Stimulated activated CD4-positive, alpha-beta T cell treated with anti-CD3 and anti-CD28 coated beads, Interleukin-4, amount 100 ng/mL, for 1 hour (primary cell): ENCODE measurements around the gene SECISBP2.
"Not testable (repeated sequence)": the region's sequence is repeated elsewhere in the genome, so short reads cannot be mapped to it uniquely, and the experiment has no call there.

Experiments used
- DNase-seq: peaks from one replicate; pipeline ENCODE4 v3.0.0-alpha.2; 2020

The SECISBP2 gene

DNA sequence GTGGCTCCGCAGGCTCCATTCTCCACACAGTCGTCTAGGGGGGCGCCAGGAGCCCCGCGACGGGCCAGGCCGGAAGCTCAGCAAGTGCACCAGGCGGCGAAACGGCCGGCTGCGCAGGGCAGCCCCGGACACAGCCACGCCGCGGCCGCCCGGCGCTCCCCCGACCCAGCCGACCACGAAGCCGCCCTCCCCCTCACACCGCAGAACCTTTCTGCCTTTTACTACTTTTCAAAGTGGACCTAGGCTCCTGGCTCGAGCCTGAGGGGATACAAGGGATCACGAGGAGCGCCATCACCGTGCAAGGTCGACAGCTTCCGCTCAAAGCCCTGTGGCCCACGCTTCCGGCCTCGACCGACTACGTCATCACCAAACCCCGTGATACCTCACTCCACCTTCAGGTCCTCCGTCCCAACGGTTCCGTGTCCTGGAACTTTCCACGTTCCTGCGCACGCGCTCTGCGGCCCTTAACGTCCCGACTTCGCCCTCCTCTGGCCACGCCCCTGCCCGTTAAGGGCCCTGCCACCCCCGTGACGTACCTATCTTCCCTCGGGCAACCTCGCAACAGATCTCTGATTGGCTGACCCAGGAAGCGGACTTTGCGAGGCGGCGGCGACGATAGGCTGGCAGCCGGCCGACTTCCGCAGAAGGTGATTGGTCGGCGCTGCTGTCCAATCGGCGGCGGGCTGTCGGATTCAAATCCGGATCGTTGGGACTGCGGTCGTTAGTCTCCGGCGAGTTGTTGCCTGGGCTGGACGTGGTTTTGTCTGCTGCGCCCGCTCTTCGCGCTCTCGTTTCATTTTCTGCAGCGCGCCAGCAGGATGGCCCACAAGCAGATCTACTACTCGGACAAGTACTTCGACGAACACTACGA lies 7.6 kb upstream of the SECISBP2 start, which contains the start of gene CKS2:
CKS2 (plus strand) TSS at position 721 of the 871 bp plus-strand sequence; CDS start at position 819, 98 bp downstream.
- DNase-seq: peak; percentile 99

DNA sequence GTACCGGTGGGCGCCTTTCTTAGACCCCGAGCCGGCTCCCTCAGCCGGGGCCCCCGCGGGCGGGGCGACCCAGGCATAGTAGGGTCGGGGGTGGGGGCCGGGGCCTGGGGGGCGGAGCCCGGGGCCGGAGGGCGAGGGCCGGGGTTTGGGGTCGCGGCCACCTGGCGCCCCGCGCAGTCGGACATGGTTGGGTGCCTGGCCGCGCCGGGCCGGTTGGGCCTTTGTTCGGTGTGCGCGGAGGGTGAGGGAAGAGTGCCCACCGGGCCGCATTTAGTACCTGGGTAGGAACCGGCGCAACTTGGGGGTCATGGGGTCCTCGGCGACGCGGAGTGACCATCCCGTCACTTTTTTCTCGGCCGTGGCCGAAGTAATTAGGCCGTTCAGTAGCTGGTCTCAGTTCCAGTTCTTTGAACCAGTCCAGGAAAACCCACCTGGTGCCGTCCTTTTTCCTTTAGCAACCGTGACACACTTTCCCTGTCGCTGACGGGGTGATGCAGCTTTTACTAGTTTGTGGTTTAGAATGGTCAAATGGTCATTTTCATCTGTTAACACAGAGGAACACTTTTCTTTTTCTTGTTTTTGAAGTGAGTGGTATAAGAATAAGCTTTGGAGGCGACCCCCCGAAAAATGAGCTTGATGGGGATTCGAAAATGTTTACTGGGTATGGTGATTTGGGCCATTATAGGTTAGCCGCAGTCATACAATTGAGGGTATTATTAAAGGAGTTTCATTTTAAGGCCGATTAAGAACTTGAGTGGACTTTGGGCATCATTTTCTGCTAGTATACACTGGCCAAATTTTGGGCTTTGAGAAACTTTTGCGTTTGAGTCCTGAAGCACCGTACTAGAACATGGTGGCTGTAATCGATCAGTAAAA lies 6.7 kb upstream of the SECISBP2 start:
- DNase-seq: no peak

DNA sequence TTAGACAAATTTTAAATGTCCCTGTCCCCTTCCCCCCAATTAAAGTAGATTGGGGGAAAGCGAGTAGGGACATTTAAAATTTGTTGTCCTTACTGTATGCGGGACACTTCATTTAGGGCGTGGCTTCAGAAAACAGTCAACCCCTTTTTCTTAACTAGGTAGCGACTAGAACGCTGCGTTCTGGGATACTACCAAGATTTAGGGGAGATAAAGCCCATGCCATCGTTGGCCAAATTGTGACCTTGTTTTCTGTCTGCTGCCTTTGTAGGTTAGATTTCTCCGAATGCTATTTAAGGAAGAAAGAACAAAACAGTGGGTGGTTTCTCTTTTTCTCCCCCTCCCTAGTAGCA lies 6.1 kb upstream of the SECISBP2 start:
- no peak for DNase-seq

DNA sequence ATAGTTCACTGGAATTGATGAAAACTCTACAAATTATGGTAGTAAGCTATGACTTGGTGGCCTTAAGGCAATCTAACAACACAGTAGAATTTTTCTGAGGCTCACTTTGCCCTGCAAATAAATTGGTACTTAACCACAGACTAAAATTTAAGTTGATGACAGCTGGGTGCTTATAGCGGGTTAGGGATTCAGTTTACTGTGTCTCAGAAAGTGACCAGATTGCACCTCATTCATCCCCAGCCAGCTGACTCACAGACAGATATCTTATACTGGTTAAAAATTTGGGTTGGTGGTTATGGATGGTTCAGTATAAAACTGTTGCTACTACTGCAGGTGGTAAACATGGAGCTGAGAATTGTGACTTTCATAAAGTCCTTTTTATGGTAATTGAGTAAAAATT lies 4.5 kb upstream of the SECISBP2 start:
- no peak for DNase-seq

DNA sequence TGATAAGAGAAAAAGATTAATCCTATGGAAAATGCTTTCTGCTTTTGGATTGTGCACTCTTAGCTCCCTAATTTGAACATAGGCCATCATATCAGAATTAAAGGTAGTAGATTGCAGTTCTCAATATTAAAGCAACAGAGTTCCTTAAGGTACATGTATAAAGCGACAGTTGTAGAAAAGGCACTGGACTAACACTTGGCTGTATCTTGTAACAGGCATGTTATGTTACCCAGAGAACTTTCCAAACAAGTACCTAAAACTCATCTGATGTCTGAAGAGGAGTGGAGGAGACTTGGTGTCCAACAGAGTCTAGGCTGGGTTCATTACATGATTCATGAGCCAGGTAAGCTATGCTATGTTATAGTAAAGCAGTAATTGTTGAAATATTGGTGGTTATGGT lies 3.3 kb upstream of the SECISBP2 start:
- no peak for DNase-seq

DNA sequence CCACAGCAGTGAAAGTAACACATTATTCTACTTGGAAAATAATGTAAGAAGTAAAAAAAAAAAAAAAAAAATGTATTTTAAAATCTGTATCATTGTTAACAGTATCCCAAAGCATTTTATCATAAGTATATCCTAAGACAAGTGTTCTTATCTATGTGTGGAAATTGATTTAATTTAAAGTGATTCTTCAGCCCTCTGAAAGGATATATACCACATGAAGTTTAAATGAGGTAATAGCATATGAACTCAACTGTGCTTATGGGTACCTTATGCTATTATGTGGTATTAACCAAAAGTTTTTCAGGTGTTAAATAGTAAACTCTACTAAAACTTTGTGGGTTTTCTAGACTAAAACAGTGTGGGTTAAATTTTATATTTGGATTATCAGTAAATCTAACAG lies 2.8 kb upstream of the SECISBP2 start:
- no peak for DNase-seq

DNA sequence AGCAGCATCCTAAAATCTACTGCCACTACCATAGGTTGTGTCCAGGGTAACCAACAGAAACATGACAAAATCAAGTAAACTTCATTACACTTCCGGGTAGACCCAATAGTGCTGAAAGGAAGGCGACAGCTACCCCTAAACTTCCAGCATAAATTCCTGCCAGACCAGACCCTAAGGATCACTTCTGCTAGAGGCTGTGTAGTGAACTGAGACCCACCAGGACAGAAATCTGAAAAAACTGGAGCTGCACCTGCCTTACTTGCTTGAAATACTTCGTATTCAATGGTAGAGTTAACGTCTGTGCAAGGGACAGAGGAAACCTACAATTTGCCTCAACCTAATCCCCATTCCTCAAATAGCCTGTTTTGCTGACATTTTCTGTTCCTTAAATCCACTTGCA lies 1.0 kb upstream of the SECISBP2 start:
- DNase-seq: no peak

DNA sequence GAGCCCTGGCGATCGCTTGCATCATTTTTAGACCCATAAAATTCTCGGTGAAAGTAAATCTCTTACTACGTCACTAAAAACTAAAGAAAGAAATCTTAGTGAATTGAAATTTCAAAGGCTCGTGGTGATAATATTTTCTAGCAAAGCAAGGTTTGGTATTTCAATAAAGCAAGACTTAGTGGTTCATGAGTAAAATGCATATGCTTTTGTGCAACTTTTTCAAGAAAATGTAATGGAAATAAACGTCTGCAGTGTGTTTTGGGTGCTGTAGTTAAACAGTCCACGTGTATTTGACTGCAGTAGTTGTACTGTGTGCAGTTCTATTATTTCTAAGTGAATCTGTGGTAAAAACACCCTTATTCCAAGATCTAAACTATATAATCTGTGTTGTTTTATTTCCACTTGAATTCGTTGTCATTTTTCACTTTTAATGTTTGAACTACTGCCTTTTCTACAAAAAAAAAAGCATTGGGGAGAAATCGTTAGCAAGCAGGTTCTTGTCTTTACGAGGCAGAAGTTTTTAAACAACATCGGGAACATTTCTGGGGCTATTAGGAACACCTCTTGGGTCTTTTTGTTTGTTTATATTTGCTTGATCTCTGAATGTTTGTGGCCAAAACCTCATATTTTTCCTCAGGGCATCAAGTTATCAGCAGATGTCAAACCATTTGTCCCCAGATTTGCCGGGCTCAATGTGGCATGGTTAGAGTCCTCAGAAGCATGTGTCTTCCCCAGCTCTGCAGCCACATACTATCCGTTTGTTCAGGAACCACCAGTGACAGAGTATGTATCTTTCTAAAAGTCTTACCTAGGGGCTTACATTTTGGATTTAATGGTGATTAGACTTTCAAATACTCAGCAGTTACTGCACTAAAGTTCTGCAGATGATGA lies 960 bp downstream of the SECISBP2 start:
- DNase-seq: no peak

DNA sequence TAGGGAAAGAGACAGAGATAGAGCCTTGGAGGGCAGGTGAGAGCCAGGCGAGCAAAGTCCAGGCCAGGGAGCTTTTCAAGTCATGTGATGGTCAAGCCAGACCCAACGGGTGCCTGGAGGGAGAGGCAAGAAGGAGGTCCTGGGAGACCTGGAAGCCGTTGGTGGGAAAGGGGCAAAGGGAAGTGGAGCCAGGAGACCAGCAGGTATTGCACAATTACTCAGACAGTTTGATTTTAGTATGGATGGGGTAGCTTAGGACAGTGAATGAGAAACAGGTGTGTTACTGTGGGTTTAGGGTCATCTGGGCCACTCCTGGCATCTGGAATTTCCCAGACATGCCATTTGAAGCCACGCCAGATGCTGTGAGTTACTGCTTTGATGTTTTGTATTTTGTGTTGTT lies 5.1 kb downstream of the SECISBP2 start:
- no peak for DNase-seq

DNA sequence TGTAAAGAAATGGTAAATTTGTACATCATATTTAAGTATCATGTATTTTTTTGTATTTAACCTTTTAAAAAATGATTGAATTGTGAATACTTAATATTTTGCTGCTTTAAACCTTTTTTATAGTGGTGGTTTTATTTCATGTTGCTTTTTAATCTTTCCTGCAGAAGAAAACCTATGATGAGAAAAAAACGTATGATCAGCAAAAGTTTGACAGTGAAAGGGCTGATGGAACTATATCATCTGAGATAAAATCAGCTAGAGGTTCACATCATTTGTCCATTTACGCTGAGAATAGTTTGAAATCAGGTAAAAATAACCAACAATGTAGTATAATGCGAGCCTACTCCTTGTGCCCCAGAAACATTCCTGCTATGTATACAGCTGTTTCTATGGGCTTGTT lies 7.4 kb downstream of the SECISBP2 start:
- DNase-seq: no peak

DNA sequence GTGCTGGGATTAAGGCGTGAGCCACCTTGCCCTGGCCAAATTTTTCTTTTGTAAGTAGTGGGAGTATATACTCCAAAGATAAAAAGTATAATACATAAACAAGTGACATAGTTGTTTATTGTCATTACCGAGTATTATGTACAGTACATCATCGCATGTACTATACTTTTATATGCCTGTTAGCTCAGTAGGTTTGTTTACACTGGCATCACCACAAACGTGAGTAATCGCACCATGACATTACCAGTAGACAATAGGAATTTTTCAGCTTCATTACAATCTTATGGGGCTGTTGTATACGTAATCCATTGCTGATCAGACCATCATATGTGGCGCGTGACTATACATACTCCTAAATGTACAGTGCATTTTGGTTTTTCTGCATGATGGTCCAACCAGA lies 9.8 kb downstream of the SECISBP2 start:
- no peak for DNase-seq

DNA sequence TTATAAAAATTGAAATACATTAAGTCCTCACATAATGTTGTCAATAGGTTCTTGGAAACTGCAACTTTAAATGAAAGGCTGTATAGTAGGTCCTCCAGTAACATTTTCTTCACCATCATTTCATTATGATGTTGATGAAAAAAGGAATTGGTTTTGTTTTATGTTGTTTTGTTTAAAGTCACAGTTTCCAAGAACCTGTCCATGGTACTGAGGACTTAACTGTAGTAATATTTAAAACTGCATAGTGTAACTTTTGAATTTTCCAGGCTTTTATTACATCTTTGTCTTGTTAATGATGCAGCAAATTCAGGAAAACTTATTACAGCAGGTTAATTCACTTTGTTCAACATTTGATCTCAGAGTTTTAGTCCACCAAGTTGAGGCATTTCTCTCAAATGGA lies 11.6 kb downstream of the SECISBP2 start:
- no peak for DNase-seq

DNA sequence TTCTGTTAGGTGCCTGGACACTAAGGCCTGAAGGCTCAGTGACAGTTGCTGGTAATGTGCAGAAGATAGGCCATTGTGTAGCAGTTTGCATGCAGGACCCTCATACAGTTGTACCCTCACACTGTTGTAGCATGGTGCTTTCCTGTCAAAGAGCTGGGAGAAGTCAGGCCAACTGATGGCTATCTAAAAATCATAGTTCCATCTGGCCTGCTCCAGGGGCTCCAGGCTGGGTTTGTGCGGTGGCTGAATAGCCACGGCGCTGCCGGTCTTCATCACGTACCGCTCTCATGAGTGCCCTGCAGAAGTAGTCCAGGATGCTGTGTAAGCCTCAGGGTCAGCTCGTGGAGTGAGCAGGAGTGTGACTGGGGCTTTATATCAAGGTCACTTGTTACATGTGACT lies 12.2 kb downstream of the SECISBP2 start:
- DNase-seq: no peak

DNA sequence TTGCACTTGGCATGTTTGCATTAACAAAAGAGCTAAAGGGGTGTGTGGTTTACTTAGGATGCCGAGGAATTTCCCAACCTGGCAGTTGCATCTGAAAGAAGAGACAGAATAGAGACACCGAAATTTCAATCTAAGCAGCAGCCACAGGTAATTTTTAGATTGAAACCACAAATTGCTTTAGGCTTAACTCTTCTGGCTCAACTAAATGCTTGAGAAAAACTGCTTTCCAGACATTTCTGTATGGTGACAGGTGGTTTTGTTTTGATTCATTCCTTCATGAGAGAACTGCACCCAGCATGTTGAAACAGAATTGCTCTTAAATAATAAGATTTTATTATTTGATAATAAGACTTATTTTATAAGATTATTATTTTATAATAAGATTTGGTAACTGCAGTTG lies 21.5 kb downstream of the SECISBP2 start:
- DNase-seq: no peak

DNA sequence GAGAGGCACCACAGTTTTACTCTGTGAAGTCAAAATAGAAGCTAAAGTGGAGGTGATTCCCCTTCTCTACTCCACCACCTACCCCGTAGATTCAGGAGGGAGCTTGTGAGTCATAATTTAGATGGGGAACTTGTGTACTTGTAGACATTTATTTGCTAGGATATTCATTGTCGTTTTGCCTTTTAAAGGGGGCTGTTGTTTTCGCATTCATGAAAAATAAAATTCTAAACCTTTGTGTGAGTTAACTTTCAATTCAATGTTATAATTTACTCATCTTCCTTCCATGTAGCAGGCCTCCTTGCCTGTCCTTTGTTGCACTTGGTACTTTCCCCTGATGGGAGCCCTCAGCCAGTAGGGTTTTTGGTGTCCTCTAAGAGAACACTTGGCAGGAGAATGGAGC lies 22.0 kb downstream of the SECISBP2 start:
- DNase-seq: no peak

DNA sequence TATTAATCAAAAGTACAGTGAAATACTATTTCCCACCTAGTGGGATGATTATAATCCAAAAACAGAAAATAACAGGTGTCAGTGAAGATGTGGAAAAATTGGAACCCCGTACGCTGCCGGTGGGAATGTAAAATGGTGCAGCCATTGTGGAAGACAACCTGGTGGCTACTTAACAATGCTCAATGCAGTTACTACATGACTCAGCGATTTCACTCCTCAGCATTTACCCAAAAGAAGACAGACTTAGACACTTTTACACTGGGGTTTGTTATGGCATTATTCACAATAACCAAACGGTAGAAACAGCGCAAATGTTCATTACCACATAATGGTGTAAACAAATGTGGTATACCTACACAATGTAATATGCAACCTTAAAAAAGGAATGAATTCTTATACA lies 23.9 kb downstream of the SECISBP2 start:
- no peak for DNase-seq

DNA sequence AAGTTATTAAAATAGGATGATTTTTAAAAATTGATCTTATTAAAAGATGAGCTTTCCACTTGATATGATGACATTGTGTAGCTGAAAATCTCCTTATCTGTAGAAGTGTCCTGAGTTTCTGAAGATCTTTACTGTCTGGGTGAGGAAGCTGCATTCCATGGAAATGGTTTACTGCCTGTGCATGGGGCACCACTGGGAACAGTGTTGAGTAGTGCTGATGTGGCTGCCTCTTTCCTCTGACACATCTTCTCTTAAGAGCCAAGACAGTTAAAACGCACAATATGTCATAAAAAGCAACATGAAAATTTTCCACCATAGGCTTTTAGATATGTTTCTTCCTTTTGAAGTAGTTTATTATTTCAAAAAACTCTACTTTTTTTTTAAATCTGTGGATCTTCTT lies 24.6 kb downstream of the SECISBP2 start:
- no peak for DNase-seq

DNA sequence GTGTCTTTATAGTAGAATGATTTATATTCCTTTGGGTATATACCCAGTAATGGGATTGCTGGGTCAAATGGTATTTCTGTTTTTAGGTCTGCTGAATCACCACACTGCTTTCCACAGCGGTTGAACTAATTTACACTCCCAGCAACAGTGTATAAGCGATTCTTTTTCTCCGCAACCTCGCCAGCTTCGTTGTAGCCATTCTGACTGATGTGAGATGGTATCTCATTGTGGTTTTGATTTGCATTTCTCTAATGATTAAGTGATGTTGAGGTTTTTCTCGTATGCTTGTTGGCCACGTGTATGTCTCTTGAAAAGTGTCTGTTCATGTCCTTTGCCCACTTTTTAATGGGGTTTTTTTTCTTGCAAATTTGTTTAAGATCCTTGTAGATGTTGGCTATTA lies 25.5 kb downstream of the SECISBP2 start:
- not testable (repeated sequence) for DNase-seq

DNA sequence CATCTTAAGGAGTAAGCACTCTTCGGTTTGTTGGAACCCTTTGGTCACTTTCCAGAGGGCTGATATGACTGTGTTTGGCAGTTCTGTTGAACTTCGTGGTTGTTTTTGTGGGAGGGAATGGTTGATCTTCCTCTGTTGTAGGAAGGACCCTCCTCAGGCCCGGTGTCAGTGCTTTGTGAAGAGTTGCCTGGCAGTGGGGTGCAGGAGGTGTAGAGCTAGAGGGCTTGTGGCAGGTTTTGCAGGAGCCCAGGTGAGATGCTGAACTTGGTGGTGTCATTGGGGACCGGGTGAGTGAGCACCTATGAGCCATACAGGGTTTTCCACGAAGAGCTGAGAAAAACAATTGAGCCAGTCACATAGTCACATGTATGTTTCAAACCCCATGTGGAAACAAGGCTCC lies 27.2 kb downstream of the SECISBP2 start:
- DNase-seq: no peak

DNA sequence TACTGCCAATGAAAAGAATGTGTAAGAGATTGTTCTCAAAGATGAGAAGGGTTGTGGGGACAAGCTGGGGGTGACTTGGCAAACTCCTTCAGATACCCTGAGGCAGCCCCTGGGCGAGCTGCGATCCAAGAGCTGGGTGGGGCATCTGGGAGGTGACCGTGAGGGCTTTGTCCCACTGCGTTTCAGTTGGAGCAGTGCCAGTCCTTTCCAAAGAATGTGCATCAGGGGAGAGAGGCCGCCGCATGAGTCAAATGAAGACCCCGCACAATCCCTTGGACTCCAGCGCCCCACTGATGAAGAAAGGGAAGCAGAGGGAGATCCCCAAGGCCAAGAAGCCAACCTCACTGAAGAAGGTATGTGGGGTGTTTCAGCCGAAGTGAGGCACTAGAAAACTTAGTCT lies 28.4 kb downstream of the SECISBP2 start:
- no peak for DNase-seq

DNA sequence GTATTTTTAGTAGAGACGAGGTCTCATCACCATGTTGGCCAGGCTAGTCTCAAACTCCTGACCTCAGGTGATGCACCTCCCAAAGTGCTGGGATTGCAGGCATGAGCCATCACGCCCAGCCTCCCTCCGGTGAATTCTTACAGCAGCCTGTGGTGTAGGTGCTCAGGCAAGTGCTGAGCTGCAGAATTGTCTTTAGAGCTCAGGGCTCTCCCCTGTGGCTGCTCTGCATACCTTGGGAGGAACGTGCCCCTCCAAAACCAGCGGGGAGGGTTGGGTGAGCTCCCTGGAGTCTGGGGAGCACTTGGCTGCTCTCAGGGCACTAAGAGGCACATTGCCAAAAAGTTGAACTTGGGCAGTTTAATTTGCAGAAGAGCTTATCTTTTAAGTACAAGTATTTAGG lies 29.4 kb downstream of the SECISBP2 start:
- no peak for DNase-seq

DNA sequence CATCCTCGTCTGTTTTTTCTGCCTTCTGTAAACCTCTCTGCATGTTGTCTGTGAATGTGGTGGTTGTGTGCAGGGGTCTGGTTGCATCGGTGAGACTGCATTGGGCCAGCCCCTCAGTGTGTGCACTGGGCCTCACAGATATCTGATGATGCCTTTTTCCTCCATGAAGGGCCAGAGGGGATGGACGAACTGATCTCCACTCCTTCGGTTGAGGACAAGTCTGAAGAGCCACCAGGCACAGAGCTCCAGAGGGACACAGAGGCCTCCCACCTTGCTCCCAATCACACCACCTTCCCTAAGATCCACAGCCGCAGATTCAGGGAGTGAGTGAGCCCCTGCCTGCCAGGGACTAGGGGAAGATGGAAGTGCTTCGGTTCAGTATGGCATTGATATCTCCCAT lies 31.3 kb downstream of the SECISBP2 start:
- DNase-seq: no peak

DNA sequence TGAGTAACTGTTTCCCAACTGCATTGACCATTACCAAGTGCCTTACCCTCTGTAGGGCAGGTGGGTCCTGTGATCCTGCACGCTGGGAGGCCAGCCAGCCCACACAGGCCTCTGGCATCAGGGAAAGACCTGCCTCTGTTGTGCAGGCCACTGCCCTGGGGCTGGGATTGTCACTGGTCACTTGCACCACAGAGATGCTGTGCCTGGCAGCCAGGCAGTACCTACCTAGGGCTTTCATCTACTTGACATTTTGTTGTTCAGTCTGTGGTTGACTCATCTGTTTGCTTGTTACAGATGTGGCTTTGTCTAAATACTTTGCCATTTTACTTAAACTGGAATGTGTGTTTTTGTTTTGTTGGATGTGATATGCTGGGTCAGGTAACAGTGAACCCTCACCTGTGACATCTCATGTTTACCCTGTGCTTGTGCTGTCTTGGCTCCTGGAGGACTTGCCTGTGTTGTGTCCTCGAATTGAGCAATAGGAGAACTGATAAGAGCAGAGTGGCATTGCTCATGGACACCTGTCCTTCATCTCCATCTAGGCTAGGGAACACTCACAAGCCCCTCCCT lies 32.8 kb downstream of the SECISBP2 start:
- DNase-seq: no peak
